ENCODE data around the gene NPAS2.

NPAS2 gene

DNA sequence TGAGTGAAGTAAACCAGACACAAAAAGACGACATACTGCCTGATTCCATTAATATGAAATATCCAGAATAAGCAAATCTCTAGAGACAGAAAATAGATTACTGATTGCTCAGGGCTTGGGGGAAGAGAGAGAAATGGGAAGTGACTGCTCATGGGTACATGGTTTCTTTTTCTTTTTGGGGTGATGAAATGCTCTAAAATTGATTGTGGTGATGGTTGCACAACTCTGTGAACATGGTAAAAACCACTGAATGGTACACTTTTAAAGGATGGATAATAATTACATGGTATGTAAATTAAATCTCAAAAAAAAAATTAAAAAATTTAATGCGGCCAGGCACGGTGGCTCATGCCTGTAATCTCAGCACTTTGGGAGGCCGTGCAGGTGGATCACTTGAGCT, 221.5 kb downstream of the NPAS2 start:
- no peak overlapping the region for H3K4me3 ChIP-seq (ENCODE audit: low read depth, low read length)
- no peak for DNase-seq (ENCODE audit: low read depth)
- TF ChIP-seq, protein P1, sequence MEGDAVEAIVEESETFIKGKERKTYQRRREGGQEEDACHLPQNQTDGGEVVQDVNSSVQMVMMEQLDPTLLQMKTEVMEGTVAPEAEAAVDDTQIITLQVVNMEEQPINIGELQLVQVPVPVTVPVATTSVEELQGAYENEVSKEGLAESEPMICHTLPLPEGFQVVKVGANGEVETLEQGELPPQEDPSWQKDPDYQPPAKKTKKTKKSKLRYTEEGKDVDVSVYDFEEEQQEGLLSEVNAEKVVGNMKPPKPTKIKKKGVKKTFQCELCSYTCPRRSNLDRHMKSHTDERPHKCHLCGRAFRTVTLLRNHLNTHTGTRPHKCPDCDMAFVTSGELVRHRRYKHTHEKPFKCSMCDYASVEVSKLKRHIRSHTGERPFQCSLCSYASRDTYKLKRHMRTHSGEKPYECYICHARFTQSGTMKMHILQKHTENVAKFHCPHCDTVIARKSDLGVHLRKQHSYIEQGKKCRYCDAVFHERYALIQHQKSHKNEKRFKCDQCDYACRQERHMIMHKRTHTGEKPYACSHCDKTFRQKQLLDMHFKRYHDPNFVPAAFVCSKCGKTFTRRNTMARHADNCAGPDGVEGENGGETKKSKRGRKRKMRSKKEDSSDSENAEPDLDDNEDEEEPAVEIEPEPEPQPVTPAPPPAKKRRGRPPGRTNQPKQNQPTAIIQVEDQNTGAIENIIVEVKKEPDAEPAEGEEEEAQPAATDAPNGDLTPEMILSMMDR (IDR thresholded peaks at IDR 0.05; ENCODE audit: insufficient read depth, low read depth, low read length, missing control alignments), result no peak

- no peak overlapping the region for H3K4me3 ChIP-seq (ENCODE audit: low read depth, low read length)
- TF ChIP-seq, protein P1 (IDR thresholded peaks at IDR 0.05; ENCODE audit: insufficient read depth, low read depth, low read length, missing control alignments), result no peak
- no peak for DNase-seq (ENCODE audit: low read depth)
Measured at GRCh38 chr2:101045330-101045729, 225.4 kb downstream of the NPAS2 start.

All from GM12865 (cell line).